GM12878 (cell line): Measurements from ENCODE around the gene SLC24A4. TPM values are rescaled to one million over a fixed set of nuclear protein-coding genes. Genes with fewer than 3 reads are reported as not detected.

ENCODE experiments used
- ATAC-seq: fragments of 200-7000 bp; cut with Tn5 transposase; 3 replicates; pipeline ENCODE4 v1.9.1; 2020; ENCODE audit warnings: mild to moderate bottlenecking, moderate library complexity
- BruUV-seq: library from RNA; stranded (reverse); fragments of 400-500 nt; replicated peaks from 2 replicates; lab custom pipeline; 2021; lab: Mats Ljungman, UMichigan
- CTCF ChIA-PET: fragments of 300-600 bp; sonication (Branson Sonifier 250); formaldehyde crosslinking; extraction: SDS; loops from one replicate; lab custom pipeline; 2021; ENCODE audit warnings: inconsistent platforms; lab: Yijun Ruan, JAX
- POLR2A ChIA-PET: fragments of 350-600 bp; formaldehyde crosslinking; extraction: SDS; loops from one replicate; lab custom pipeline; 2021; ENCODE audit warnings: inconsistent platforms; lab: Charles Lee
- RAD21 ChIA-PET: fragments of 300-600 bp; sonication (Branson Sonifier 250); formaldehyde crosslinking; loops from one replicate; lab custom pipeline; 2023; ENCODE audit warnings: antibody characterized with exemption; ENCODE audit not compliant: unreplicated experiment; lab: Charles Lee
- SMC1A ChIA-PET: fragments of 300-600 bp; sonication (Branson Sonifier 250); formaldehyde crosslinking; loops from one replicate; lab custom pipeline; 2023; ENCODE audit not compliant: unreplicated experiment, uncharacterized antibody; lab: Charles Lee
- DNase-seq: peaks from one replicate; pipeline ENCODE4 v3.0.0-alpha.2; 2011; ENCODE audit warnings: low read depth, low spot score
- FAIRE-seq: peaks from 3 replicates; lab custom pipeline; 2011; peaks lifted over from hg19 to GRCh38; lab: Jason Lieb, UNC
- H2AFZ ChIP-seq: 2 replicates; pipeline ENCODE4 v1.6.0; 2011; ENCODE audit warnings: low read depth, low read length, control low read depth; ENCODE audit not compliant: control insufficient read depth
- H3K27ac ChIP-seq: 2 replicates; pipeline ENCODE4 v1.5.1; 2011; ENCODE audit warnings: control low read depth; ENCODE audit not compliant: control insufficient read depth, insufficient read depth
- H3K27me3 ChIP-seq, 2 experiments: replicated peaks in 1 of 2; 2 replicates each; pipeline versions ENCODE4 v1.6.0 to v1.6.1; 2011; ENCODE audit warnings: low read length in 1 of 2; ENCODE audit not compliant: control insufficient read depth in 2 of 2, insufficient read depth in 2 of 2
- H3K36me3 ChIP-seq, 2 experiments: 2 replicates each; pipeline ENCODE4 v1.5.1; 2011; ENCODE audit warnings: low read length in 1 of 2; ENCODE audit not compliant: control insufficient read depth in 2 of 2, insufficient read depth in 2 of 2
- H3K4me1 ChIP-seq: 2 replicates; pipeline ENCODE4 v1.6.1; 2011; ENCODE audit warnings: mild to moderate bottlenecking, low read length, moderate library complexity, mixed read lengths; ENCODE audit not compliant: control insufficient read depth, insufficient read depth
- H3K4me2 ChIP-seq: 2 replicates; pipeline ENCODE4 v1.6.0; 2011; ENCODE audit warnings: control low read depth; ENCODE audit not compliant: control insufficient read depth, insufficient read depth
- H3K4me3 ChIP-seq: fragments of 200-600 bp; sonication (generic); 2 replicates; pipeline ENCODE4 v1.5.1; 2016
- H3K79me2 ChIP-seq: 2 replicates; pipeline ENCODE4 v1.6.0; 2011; ENCODE audit warnings: low read length; ENCODE audit not compliant: control insufficient read depth, insufficient read depth
- H3K9ac ChIP-seq: 2 replicates; pipeline ENCODE4 v1.8.0; 2011; ENCODE audit warnings: low read length, control low read depth, mixed read lengths; ENCODE audit not compliant: control insufficient read depth, insufficient read depth
- H3K9me3 ChIP-seq: replicated peaks from 3 replicates; pipeline ENCODE4 v1.5.1; 2011; ENCODE audit warnings: mild to moderate bottlenecking, low read length; ENCODE audit not compliant: control insufficient read depth, insufficient read depth
- H4K20me1 ChIP-seq: 2 replicates; pipeline ENCODE4 v1.6.0; 2011; ENCODE audit not compliant: control insufficient read depth, insufficient read depth
- BHLHE40 ChIP-seq, 2 experiments: fragments of 450-650 bp in 1 of 2; IDR thresholded peaks; 2 replicates each; pipeline ENCODE4 v1.6.1; 2011 to 2017; ENCODE audit warnings: low read depth in 2 of 2, borderline replicate concordance in 1 of 2, improper control_type of control experiment in 1 of 2, low read length in 1 of 2, mild to moderate bottlenecking in 1 of 2
- GABPA ChIP-seq: IDR thresholded peaks from 2 replicates; pipeline ENCODE4 v1.6.1; 2014; ENCODE audit warnings: antibody characterized with exemption, low read depth, mild to moderate bottlenecking, inconsistent platforms
- JUNB ChIP-seq: IDR thresholded peaks from 2 replicates; pipeline ENCODE4 v1.6.1; 2016; ENCODE audit warnings: antibody characterized with exemption, mild to moderate bottlenecking
- LARP7 ChIP-seq: fragments of 450-650 bp; IDR thresholded peaks from 2 replicates; pipeline ENCODE4 v1.6.1; 2017; ENCODE audit warnings: mild to moderate bottlenecking
- NBN ChIP-seq: fragments of 450-650 bp; IDR thresholded peaks from 2 replicates; pipeline ENCODE4 v1.6.1; 2016
- NRF1 ChIP-seq: conservative IDR thresholded peaks from 2 replicates; pipeline ENCODE4 v1.6.1; 2011; ENCODE audit warnings: mild to moderate bottlenecking, low read depth, low read length, improper control_type of control experiment
- POLR2AphosphoS5 ChIP-seq: IDR thresholded peaks from 2 replicates; pipeline ENCODE4 v1.6.1; 2011; ENCODE audit warnings: mild to moderate bottlenecking, low read length, inconsistent platforms
- RBBP5 ChIP-seq: fragments of 200-600 bp; sonication (generic); conservative IDR thresholded peaks from 2 replicates; pipeline ENCODE4 v1.6.1; 2016
- SIN3A ChIP-seq: IDR thresholded peaks from 2 replicates; pipeline ENCODE4 v1.6.1; 2012; ENCODE audit warnings: low read depth, low read length, improper control_type of control experiment
- SP1 ChIP-seq: IDR thresholded peaks from one replicate; pipeline ENCODE4 v1.6.1; 2011; ENCODE audit warnings: low read depth, low read length
- SRF ChIP-seq, 2 experiments: IDR thresholded peaks; 2 replicates each; pipeline ENCODE4 v1.6.1; 2011; ENCODE audit warnings: low read depth in 2 of 2, low read length in 2 of 2, mild to moderate bottlenecking in 1 of 2, moderate library complexity in 1 of 2
- SUZ12 ChIP-seq: fragments of 200-600 bp; sonication (generic); IDR thresholded peaks from one replicate; pipeline ENCODE4 v1.6.1; 2018; ENCODE audit warnings: antibody characterized with exemption, mild to moderate bottlenecking; ENCODE audit not compliant: unreplicated experiment
- TBL1XR1 ChIP-seq: IDR thresholded peaks from 2 replicates; pipeline ENCODE4 v1.6.1; 2012; ENCODE audit warnings: low read depth, low read length, improper control_type of control experiment
- ZNF622 ChIP-seq: fragments of 450-650 bp; IDR thresholded peaks from 2 replicates; pipeline ENCODE4 v1.6.1; 2017; ENCODE audit warnings: mild to moderate bottlenecking, inconsistent platforms
- WGBS: methylation state at CpG from one replicate; pipeline ENCODE4 v1.1.6; 2016; ENCODE audit warnings: low lambda C conversion rate; ENCODE audit not compliant: insufficient replicate concordance, insufficient coverage; ENCODE audit errors: missing lambda C conversion rate; 5-methylcytosine and 5-hydroxymethylcytosine counted together
- in situ Hi-C: fragments of 300-500 bp; cut with MboI; formaldehyde crosslinking; loops from 9 replicates; pipeline ENCODE4 v1.14.3; 2018; ENCODE audit warnings: mixed read lengths
- intact Hi-C: fragments of 100-400 bp; cut with micrococcal nuclease; formaldehyde crosslinking; loops from one replicate; pipeline ENCODE4 v1.14.2; 2022; ENCODE audit not compliant: unreplicated experiment
- polyA plus RNA-seq, 11 experiments: library from polyadenylated mRNA; depleted of rRNA in 4 of 11; unstranded in 6 of 11; stranded (reverse) in 5 of 11; fragments of >200 nt; fragmentation: Nextera tagmentation in 4 of 11; fragmentation: Illumina TruSeq in 1 of 11; extraction: Ambion mirVana in 4 of 11; extraction: Trizol in 1 of 11; gene quantifications; 1 replicate in 1 of 11; 2 replicates in 10 of 11; pipeline versions ENCODE4 v1.2.1 to v1.2.3, GENCODE V29; 2011 to 2016; ENCODE audit warnings: inconsistent platforms in 2 of 11, missing spikeins in 2 of 11, low read depth in 1 of 11
- total RNA-seq, 4 experiments: library from RNA; depleted of rRNA in 3 of 4; stranded (reverse); fragments of >200 nt in 3 of 4; fragmentation: Illumina TruSeq in 1 of 4; extraction: Trizol in 1 of 4; gene quantifications; 2 replicates each; pipeline versions ENCODE4 v1.2.1 to v1.2.3, GENCODE V29; 2013 to 2021
- TF ChIP-seq, protein P1 (sequence below): fragments of 450-650 bp; IDR thresholded peaks from 2 replicates; pipeline ENCODE4 v1.6.1; 2017; ENCODE audit warnings: mild to moderate bottlenecking

The SLC24A4 gene
- total and polyA plus RNA-seq, 10 of the 15 experiments (the other 5 are each of a cell fraction or from before 2014, with no cell fraction given): under 0.01 to 0.46 (median 0.04) TPM; not detected in 5

- in situ Hi-C loops: no loop called here
- Histone ChIP-seq H3K36me3 (no peaks in the 10 kb centered on the region), H3K4me2 (no peak overlapping the region), H3K27ac (no peak overlapping the region), H3K9ac (no peak overlapping the region), H3K4me1 (peaks cover 5% of the 10 kb centered on the region), H3K4me3 (no peak overlapping the region), H3K79me2 (no peaks in the 10 kb centered on the region), H3K27me3 (no peaks in the 10 kb centered on the region), H3K9me3 (peaks cover 1% of the 10 kb centered on the region; the same call in 2 of the 3 replicates), H2AFZ (no peak overlapping the region), H4K20me1 (no peaks in the 10 kb centered on the region)
- TF ChIP-seq POLR2AphosphoS5 (no peak), LARP7 (no peak), NRF1 (no peak), ZNF622 (no peak), SRF (IDR thresholded peaks at IDR 0.05; ENCODE audit: low read depth in 2 of 2, low read length in 2 of 2) (no peak), SIN3A (no peak), BHLHE40 (IDR thresholded peaks at IDR 0.05; ENCODE audit: borderline replicate concordance in 1 of 2, low read depth in 2 of 2, low read length in 1 of 2) (no peak), SUZ12 (no peak), JUNB (no peak), NBN (no peak), SP1 (no peak), TBL1XR1 (no peak), RBBP5 (no peak), GABPA (no peak)
- TF ChIP-seq, protein P1, sequence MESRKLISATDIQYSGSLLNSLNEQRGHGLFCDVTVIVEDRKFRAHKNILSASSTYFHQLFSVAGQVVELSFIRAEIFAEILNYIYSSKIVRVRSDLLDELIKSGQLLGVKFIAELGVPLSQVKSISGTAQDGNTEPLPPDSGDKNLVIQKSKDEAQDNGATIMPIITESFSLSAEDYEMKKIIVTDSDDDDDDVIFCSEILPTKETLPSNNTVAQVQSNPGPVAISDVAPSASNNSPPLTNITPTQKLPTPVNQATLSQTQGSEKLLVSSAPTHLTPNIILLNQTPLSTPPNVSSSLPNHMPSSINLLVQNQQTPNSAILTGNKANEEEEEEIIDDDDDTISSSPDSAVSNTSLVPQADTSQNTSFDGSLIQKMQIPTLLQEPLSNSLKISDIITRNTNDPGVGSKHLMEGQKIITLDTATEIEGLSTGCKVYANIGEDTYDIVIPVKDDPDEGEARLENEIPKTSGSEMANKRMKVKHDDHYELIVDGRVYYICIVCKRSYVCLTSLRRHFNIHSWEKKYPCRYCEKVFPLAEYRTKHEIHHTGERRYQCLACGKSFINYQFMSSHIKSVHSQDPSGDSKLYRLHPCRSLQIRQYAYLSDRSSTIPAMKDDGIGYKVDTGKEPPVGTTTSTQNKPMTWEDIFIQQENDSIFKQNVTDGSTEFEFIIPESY: no peak
- FAIRE-seq (no peak), DNase-seq (no peak), ATAC-seq (no peak)
- ChIA-PET CTCF (no interaction called here), SMC1A (no interaction called here), RAD21 (no interaction called here), POLR2A (no interaction called here)
- no TSS peak for BruUV-seq
- WGBS: 74% methylated on average over 10 of the region's 10 CpGs
- intact Hi-C loops: no loop called here
Measured at GRCh38 chr14:92447416-92448197, 124.6 kb downstream of the SLC24A4 start.
